K562 (cell line): Measurements from ENCODE around the gene SLAIN2.
"Not testable (repeated sequence)": the region's sequence is repeated elsewhere in the genome, so short reads cannot be mapped to it uniquely, and the experiment has no call there.

Experiments
- ARID1B ChIP-seq: fragments of 450-650 bp; IDR thresholded peaks from 2 replicates; pipeline ENCODE4 v1.6.1; 2016; ENCODE audit warnings: antibody characterized with exemption, mild to moderate bottlenecking, inconsistent platforms
- CTCF ChIP-seq, 3 experiments: IDR thresholded peaks in 2 of 3; conservative IDR thresholded peaks in 1 of 3; 2 replicates each; pipeline ENCODE4 v1.5.1; 2011 to 2012; ENCODE audit warnings: low read length in 3 of 3, mild to moderate bottlenecking in 3 of 3, control low read depth in 2 of 3, improper control_type of control experiment in 1 of 3, inconsistent platforms in 1 of 3, low read depth in 1 of 3, mixed read lengths in 1 of 3, moderate library complexity in 1 of 3; ENCODE audit not compliant: insufficient read depth in 2 of 3
- SRSF3 ChIP-seq: fragments of 200-400 bp; formaldehyde crosslinking; IDR thresholded peaks from 2 replicates; pipeline ENCODE4 v1.6.1; 2016; ENCODE audit warnings: mild to moderate bottlenecking, low read length, moderate library complexity; ENCODE audit not compliant: insufficient read depth
- UBTF ChIP-seq, 2 experiments: IDR thresholded peaks; 2 replicates each; pipeline ENCODE4 v1.6.1; 2012; ENCODE audit warnings: improper control_type of control experiment in 2 of 2, low read depth in 2 of 2, low read length in 2 of 2, borderline replicate concordance in 1 of 2
- ZFX ChIP-seq: sonication (generic); formaldehyde crosslinking; IDR thresholded peaks from 2 replicates; pipeline ENCODE4 v1.8.0; 2022; ENCODE audit warnings: mild to moderate bottlenecking, missing genetic modification reagents, moderate library complexity
- ZKSCAN8 ChIP-seq: fragments of 200-800 bp; sonication (Bioruptor generic); IDR thresholded peaks from 2 replicates; pipeline ENCODE4 v1.6.1; 2016; ENCODE audit warnings: missing genetic modification characterization, missing compliant biosample characterization
- ZNF280B ChIP-seq: fragments of 250-450 bp; sonication (Bioruptor Pico); IDR thresholded peaks from 2 replicates; pipeline ENCODE4 v1.5.1; 2021; ENCODE audit warnings: mild to moderate bottlenecking

GRCh38 chr4:48292218-48292790 lies 49.0 kb upstream of the SLAIN2 start:
- not testable (repeated sequence) for TF ChIP-seq ARID1B; SRSF3; CTCF (IDR thresholded peaks at IDR 0.05 in 2 of 3, conservative IDR thresholded peaks at IDR 0.05 in 1 of 3; ENCODE audit: insufficient read depth in 2 of 3, low read depth in 1 of 3, low read length in 3 of 3); UBTF (IDR thresholded peaks at IDR 0.05; ENCODE audit: borderline replicate concordance in 1 of 2, low read depth in 2 of 2, low read length in 2 of 2); ZNF280B (CRISPR knock-in tag); ZFX (CRISPR knock-in tag); ZKSCAN8
